Breast epithelium (tissue), 4 donors: ENCODE data around the gene KCNC3. TPM values are rescaled to one million over a fixed set of nuclear protein-coding genes. Genes with fewer than 3 reads are reported as not detected.

Experiments used
- DNase-seq, 2 donors: peaks; one replicate each; pipeline ENCODE4 v3.0.0-alpha.2; 2019; ENCODE audit warnings: low spot score in 2 of 2
- H3K27ac ChIP-seq, 2 donors: fragments of 200-600 bp; sonication (generic) in 1 of 2; one replicate each; pipeline ENCODE4 v1.5.1; 2016 to 2019; ENCODE audit warnings: mild to moderate bottlenecking in 1 of 2
- H3K27me3 ChIP-seq, 2 donors: fragments of 200-600 bp; sonication (generic) in 1 of 2; one replicate each; pipeline versions ENCODE4 v1.5.1 to v1.6.0; 2017 to 2019; ENCODE audit warnings: control low read depth in 1 of 2, mild to moderate bottlenecking in 1 of 2
- H3K36me3 ChIP-seq: fragments of 200-600 bp; one replicate; pipeline ENCODE4 v1.5.1; 2019
- H3K4me1 ChIP-seq, 2 donors: fragments of 200-600 bp; sonication (generic); one replicate each; pipeline ENCODE4 v1.5.1; 2016 to 2019; ENCODE audit warnings: control low read depth in 1 of 2
- H3K4me3 ChIP-seq, 3 donors: fragments of 200-600 bp; sonication (generic); 1 replicate in 2 of 3; 2 replicates in 1 of 3; pipeline ENCODE4 v1.5.1; 2016 to 2019; ENCODE audit warnings: mild to moderate bottlenecking in 3 of 3, moderate library complexity in 2 of 3
- H3K9me3 ChIP-seq, 2 donors: fragments of 200-600 bp; sonication (generic) in 1 of 2; one replicate each; pipeline ENCODE4 v1.5.1; 2016 to 2019; ENCODE audit warnings: control low read depth in 1 of 2
- CTCF ChIP-seq, 3 donors: fragments of 450-650 bp; IDR thresholded peaks; one replicate each; pipeline ENCODE4 v1.5.1; 2016 to 2017; ENCODE audit warnings: antibody characterized with exemption in 3 of 3, mild to moderate bottlenecking in 3 of 3, moderate library complexity in 3 of 3
- POLR2A ChIP-seq: fragments of 450-650 bp; IDR thresholded peaks from one replicate; pipeline ENCODE4 v1.6.1; 2016; ENCODE audit warnings: antibody characterized with exemption, mild to moderate bottlenecking, moderate library complexity
- POLR2AphosphoS5 ChIP-seq, 3 donors: sonication (generic); formaldehyde crosslinking; IDR thresholded peaks; one replicate each; pipeline ENCODE4 v1.6.1; 2017; ENCODE audit warnings: antibody characterized with exemption in 3 of 3
- intact Hi-C: fragments of 100-400 bp; cut with DNase I; formaldehyde crosslinking; loops from one replicate; pipeline ENCODE4 v1.15.1; 2023; ENCODE audit warnings: low total_unique reads
- total RNA-seq, 3 donors: library from RNA; depleted of rRNA; stranded (reverse); fragments of >200 nt; gene quantifications; one replicate each; pipeline ENCODE4 v1.1.0, GENCODE V29; 2016

The KCNC3 gene
- total RNA-seq, 3 donors from 2014 or later = 0.32 to 3.7 (median 1.6) TPM

- intact Hi-C loops = no loop called here
- H3K9me3 ChIP-seq = peaks cover 2% of the 10 kb centered on the region in 2 donors
- no peaks in the 10 kb centered on the region for H3K4me1 ChIP-seq
- no peaks in the 10 kb centered on the region for H3K36me3 ChIP-seq
- no peak for DNase-seq
- no peak overlapping the region for H3K27ac ChIP-seq
- peaks cover 3 to 52% of the 10 kb centered on the region in 2 donors for H3K27me3 ChIP-seq
- H3K4me3 ChIP-seq = peak overlapping the region in 1 of 3 donors; percentile 22
- TF ChIP-seq POLR2A = no peak
- no peak for TF ChIP-seq POLR2AphosphoS5 (IDR thresholded peaks at IDR 0.05)
- TF ChIP-seq CTCF (IDR thresholded peaks at IDR 0.05) = no peak
Measured at GRCh38 chr19:50312967-50313811, 16.0 kb downstream of the KCNC3 start.

GRCh38 chr19:50311723-50312635 is 17.2 kb downstream of the KCNC3 start:
- peak overlapping the region in 2 of 3 donors; percentile 24 to 25 for H3K4me3 ChIP-seq
- peaks cover 3 to 52% of the 10 kb centered on the region in 2 donors for H3K27me3 ChIP-seq

GRCh38 chr19:50310759-50311465 is 18.3 kb downstream of the KCNC3 start:
- Histone ChIP-seq H3K4me1 (no peaks in the 10 kb centered on the region), H3K9me3 (peaks cover 11 to 18% of the 10 kb centered on the region in 2 donors), H3K27ac (no peak overlapping the region), H3K27me3 (peaks cover 3 to 47% of the 10 kb centered on the region in 2 donors), H3K36me3 (no peaks in the 10 kb centered on the region), H3K4me3 (no peak overlapping the region)
- no peak for TF ChIP-seq CTCF (IDR thresholded peaks at IDR 0.05)
- TF ChIP-seq POLR2A = no peak
- TF ChIP-seq POLR2AphosphoS5 (IDR thresholded peaks at IDR 0.05) = no peak
- no peak for DNase-seq
- intact Hi-C loops = no loop called here

More at GRCh38 chr19:50311723-50312635, 17.2 kb downstream of the KCNC3 start:
- intact Hi-C loops = no loop called here
- H3K36me3 ChIP-seq = no peaks in the 10 kb centered on the region
- no peak for DNase-seq
- no peak for TF ChIP-seq POLR2A
- no peak for TF ChIP-seq POLR2AphosphoS5 (IDR thresholded peaks at IDR 0.05)
- TF ChIP-seq CTCF (IDR thresholded peaks at IDR 0.05) = no peak
- peaks cover 9 to 14% of the 10 kb centered on the region in 2 donors for H3K9me3 ChIP-seq
- no peak overlapping the region for H3K27ac ChIP-seq
- no peaks in the 10 kb centered on the region for H3K4me1 ChIP-seq

GRCh38 chr19:50309396-50310125 is 19.6 kb downstream of the KCNC3 start:
- no peaks in the 10 kb centered on the region for H3K36me3 ChIP-seq
- TF ChIP-seq POLR2AphosphoS5 (IDR thresholded peaks at IDR 0.05) = no peak
- no peak for TF ChIP-seq CTCF (IDR thresholded peaks at IDR 0.05)
- TF ChIP-seq POLR2A = no peak
- intact Hi-C loops = no loop called here

More at GRCh38 chr19:50309396-50310125, 19.6 kb downstream of the KCNC3 start:
- H3K27ac ChIP-seq = no peak overlapping the region
- H3K4me1 ChIP-seq = no peaks in the 10 kb centered on the region
- no peak overlapping the region for H3K4me3 ChIP-seq
- no peak for DNase-seq
- peaks cover 11 to 18% of the 10 kb centered on the region in 2 donors for H3K9me3 ChIP-seq
- H3K27me3 ChIP-seq = peaks cover 0 to 37% of the 10 kb centered on the region in 2 donors
